H1 (cell line): ENCODE results near the gene PPAT.

Source experiments
- CBX5 ChIP-seq: fragments of 300-800, 300-1000 bp; sonication (generic); IDR thresholded peaks from 2 replicates; pipeline ENCODE4 v1.7.1; 2016; ENCODE audit warnings: antibody characterized with exemption, low read length, low read depth
- EZH2 ChIP-seq: fragments of 200-600 bp; sonication (generic); IDR thresholded peaks from 2 replicates; pipeline ENCODE4 v1.7.1; 2012; ENCODE audit warnings: low read depth, mild to moderate bottlenecking, moderate library complexity, low read length, inconsistent platforms; ENCODE audit not compliant: severe bottlenecking

DNA sequence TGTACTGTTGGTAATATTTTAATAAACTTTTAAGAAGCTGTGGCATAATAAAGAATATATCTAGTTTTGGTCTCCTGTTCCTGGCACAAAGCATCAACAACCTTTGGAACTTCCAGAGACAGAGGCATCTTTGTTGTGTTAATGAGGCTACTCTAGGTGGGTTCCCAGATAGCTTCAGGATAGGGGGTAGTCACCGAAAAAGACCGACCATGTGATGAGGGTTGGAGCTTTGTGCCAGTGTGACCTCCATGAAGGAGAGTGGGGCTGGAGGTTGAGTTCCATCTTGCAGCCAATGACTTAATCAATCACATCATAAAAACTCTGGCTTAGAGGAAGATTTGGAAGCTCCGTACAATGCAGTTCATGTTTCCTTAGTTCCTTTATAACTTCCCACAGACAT, 9.9 kb downstream of the PPAT start:
- TF ChIP-seq EZH2 (no peak), CBX5 (no peak)
